SU-DHL-6 (cell line): ENCODE results near the gene STK4.

ENCODE experiments used
- H2AFZ ChIP-seq: fragments of 200-600 bp; sonication (generic); 2 replicates; pipeline ENCODE4 v1.6.1; 2014; ENCODE audit warnings: low read depth, mild to moderate bottlenecking, moderate library complexity, mixed read lengths, antibody characterized with exemption, low read length; ENCODE audit not compliant: severe bottlenecking
- H3F3A ChIP-seq: fragments of 200-600 bp; shearing (Covaris generic); 2 replicates; pipeline ENCODE4 v1.6.0; 2016; ENCODE audit warnings: antibody characterized with exemption, mild to moderate bottlenecking; ENCODE audit not compliant: insufficient read depth
- H3K27ac ChIP-seq: fragments of 200-600 bp; sonication (generic); 2 replicates; pipeline ENCODE4 v1.5.1; 2016; ENCODE audit warnings: low read depth, mild to moderate bottlenecking, low read length, moderate library complexity, mixed read lengths
- H3K27me3 ChIP-seq: fragments of 200-600 bp; sonication (generic), shearing (Covaris generic); 2 replicates; pipeline ENCODE4 v1.6.0; 2014; ENCODE audit warnings: mild to moderate bottlenecking, low read length
- H3K36me3 ChIP-seq: fragments of 200-600 bp; sonication (generic); 2 replicates; pipeline ENCODE4 v1.6.1; 2014; ENCODE audit warnings: mild to moderate bottlenecking, low read length, mixed read lengths
- H3K4me2 ChIP-seq: fragments of 300-600, 200-600 bp; shearing (Covaris generic), sonication (generic); 2 replicates; pipeline ENCODE4 v1.6.0; 2014; ENCODE audit warnings: low read length, low read depth, mild to moderate bottlenecking; ENCODE audit not compliant: poor library complexity, severe bottlenecking
- H3K4me3 ChIP-seq: fragments of 200-600 bp; sonication (generic); 2 replicates; pipeline ENCODE4 v1.5.1; 2014; ENCODE audit warnings: antibody characterized with exemption, low read length, mild to moderate bottlenecking, mixed read lengths; ENCODE audit not compliant: insufficient read depth, poor library complexity, severe bottlenecking
- H3K79me2 ChIP-seq: fragments of 200-600 bp; sonication (generic); 2 replicates; pipeline ENCODE4 v1.6.1; 2014; ENCODE audit warnings: mild to moderate bottlenecking, low read length, moderate library complexity; ENCODE audit not compliant: insufficient read depth
- H3K9ac ChIP-seq: fragments of 200-600 bp; sonication (generic); 2 replicates; pipeline ENCODE4 v1.7.0; 2014; ENCODE audit warnings: mild to moderate bottlenecking, low read length
- H3K9me2 ChIP-seq: fragments of 200-600 bp; sonication (generic); replicated peaks from 2 replicates; pipeline ENCODE4 v1.6.1; 2014; ENCODE audit warnings: low read length; ENCODE audit not compliant: insufficient read depth
- H3K9me3 ChIP-seq: fragments of 200-600 bp; sonication (generic); 2 replicates; pipeline ENCODE4 v1.6.1; 2014; ENCODE audit warnings: low read length, mixed read lengths; ENCODE audit not compliant: insufficient read depth
- H4K20me1 ChIP-seq: fragments of 200-600 bp; sonication (generic); 2 replicates; pipeline ENCODE4 v1.6.1; 2014; ENCODE audit warnings: low read depth, mild to moderate bottlenecking, antibody characterized with exemption, low read length, moderate library complexity, mixed read lengths
- EZH2phosphoT487 ChIP-seq: fragments of 200-600 bp; sonication (generic), shearing (Covaris generic); conservative IDR thresholded peaks from 2 replicates; pipeline ENCODE4 v1.6.1; 2018; ENCODE audit warnings: mild to moderate bottlenecking, antibody characterized with exemption, low read length, moderate library complexity, mixed read lengths
- TF ChIP-seq, protein P1 (sequence below): fragments of 200-600 bp; sonication (generic); IDR thresholded peaks from one replicate; pipeline ENCODE4 v1.5.1; 2017; ENCODE audit warnings: antibody characterized with exemption, mild to moderate bottlenecking, low read length, moderate library complexity; ENCODE audit not compliant: insufficient read depth, poor library complexity, severe bottlenecking

STK4 gene

DNA sequence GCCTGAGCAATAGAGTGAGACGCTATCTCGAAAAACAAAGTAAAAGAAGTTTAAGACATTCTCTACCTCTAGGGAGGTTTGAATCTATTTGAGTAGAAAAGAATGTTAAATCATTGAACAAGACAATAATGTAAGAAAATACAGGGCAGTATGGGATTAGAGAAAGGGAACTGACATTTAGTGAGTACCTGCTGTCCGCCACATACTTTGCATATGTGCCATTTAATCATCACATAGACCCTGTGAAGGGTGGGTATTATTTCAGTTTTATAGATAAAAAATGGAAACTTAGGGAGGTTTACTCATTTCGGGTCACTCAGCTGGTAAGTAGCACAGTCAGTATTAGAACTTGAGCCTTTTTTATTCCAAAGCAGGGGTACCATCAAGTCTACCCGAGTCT is 31.4 kb downstream of the STK4 start:
- Histone ChIP-seq H3K4me2 (no peak overlapping the region), H3K9me2 (no peaks in the 10 kb centered on the region), H3K27me3 (no peaks in the 10 kb centered on the region), H3K4me3 (no peak overlapping the region), H3K79me2 (peaks cover 18% of the 10 kb centered on the region), H3F3A (peaks cover 7% of the 10 kb centered on the region), H3K9ac (no peak overlapping the region), H3K9me3 (no peaks in the 10 kb centered on the region), H3K27ac (no peak overlapping the region), H3K36me3 (peaks cover 74% of the 10 kb centered on the region), H4K20me1 (no peaks in the 10 kb centered on the region), H2AFZ (no peak overlapping the region)
- TF ChIP-seq EZH2phosphoT487 = no peak
- TF ChIP-seq, protein P1, sequence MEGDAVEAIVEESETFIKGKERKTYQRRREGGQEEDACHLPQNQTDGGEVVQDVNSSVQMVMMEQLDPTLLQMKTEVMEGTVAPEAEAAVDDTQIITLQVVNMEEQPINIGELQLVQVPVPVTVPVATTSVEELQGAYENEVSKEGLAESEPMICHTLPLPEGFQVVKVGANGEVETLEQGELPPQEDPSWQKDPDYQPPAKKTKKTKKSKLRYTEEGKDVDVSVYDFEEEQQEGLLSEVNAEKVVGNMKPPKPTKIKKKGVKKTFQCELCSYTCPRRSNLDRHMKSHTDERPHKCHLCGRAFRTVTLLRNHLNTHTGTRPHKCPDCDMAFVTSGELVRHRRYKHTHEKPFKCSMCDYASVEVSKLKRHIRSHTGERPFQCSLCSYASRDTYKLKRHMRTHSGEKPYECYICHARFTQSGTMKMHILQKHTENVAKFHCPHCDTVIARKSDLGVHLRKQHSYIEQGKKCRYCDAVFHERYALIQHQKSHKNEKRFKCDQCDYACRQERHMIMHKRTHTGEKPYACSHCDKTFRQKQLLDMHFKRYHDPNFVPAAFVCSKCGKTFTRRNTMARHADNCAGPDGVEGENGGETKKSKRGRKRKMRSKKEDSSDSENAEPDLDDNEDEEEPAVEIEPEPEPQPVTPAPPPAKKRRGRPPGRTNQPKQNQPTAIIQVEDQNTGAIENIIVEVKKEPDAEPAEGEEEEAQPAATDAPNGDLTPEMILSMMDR = no peak

DNA sequence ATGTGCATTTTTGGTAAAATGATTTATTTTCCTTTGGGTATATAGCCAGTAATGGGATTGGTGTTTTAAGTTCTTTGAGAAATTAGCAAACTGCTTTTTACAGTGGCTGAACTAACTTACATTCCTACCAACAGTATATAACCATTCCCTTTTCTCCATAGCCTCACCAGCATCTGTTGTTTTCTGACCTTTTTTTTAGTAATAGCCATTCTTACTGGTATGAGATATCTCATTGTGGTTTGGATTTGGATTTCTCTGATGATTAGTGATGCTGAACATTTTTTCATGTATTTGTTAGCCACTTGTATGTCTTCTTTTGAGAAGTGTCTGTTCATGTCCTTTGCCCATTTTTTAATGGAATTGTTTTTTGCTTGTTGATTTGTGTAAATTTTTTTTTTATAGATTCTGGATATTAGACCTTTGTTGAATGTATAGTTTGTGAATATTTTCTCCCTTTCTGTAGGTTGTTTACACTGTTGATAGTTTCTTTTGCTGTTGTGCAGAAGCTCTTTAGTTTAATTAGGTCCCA is 42.3 kb downstream of the STK4 start:
- Histone ChIP-seq H4K20me1 (peaks cover 9% of the 10 kb centered on the region; the same call in 1 of the 2 replicates), H3K9me2 (no peaks in the 10 kb centered on the region), H3K27me3 (no peaks in the 10 kb centered on the region), H3K36me3 (peaks cover 38% of the 10 kb centered on the region), H3K4me3 (no peak overlapping the region), H2AFZ (no peak overlapping the region), H3K4me2 (no peak overlapping the region), H3K79me2 (peaks cover 53% of the 10 kb centered on the region), H3K9ac (no peak overlapping the region), H3K27ac (no peak overlapping the region), H3F3A (peaks cover 17% of the 10 kb centered on the region; the same call in 1 of the 2 replicates), H3K9me3 (no peaks in the 10 kb centered on the region)
- no peak for TF ChIP-seq EZH2phosphoT487
- TF ChIP-seq, protein P1 = no peak

DNA sequence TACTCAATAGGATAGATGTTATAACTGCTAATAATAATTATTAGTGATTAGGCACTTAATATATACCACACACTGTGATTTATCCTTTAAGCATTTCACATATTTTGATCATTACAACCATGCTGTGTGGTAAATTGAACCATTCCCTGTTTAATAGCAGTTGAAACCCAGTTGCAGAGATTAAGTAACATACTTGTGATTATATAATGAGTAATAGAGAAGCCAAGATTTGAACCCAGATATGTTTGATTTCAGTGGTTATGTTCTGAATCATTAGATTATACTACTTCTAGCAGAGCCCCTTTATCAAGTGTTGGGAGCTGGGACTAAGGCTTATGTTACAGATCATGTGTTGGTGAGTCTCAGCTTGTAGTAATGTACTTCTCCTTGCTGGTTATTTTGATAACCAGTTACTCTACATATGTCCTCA is 44.1 kb downstream of the STK4 start:
- peaks cover 17% of the 10 kb centered on the region; the same call in 1 of the 2 replicates for H3F3A ChIP-seq
- no peak overlapping the region for H3K4me3 ChIP-seq
- TF ChIP-seq EZH2phosphoT487 = no peak
- TF ChIP-seq, protein P1 = no peak
- H3K36me3 ChIP-seq = peaks cover 45% of the 10 kb centered on the region
- H3K27me3 ChIP-seq = no peaks in the 10 kb centered on the region
- no peak overlapping the region for H3K9ac ChIP-seq
- H3K9me3 ChIP-seq = no peaks in the 10 kb centered on the region
- no peak overlapping the region for H3K27ac ChIP-seq
- peaks cover 9% of the 10 kb centered on the region; the same call in 1 of the 2 replicates for H4K20me1 ChIP-seq
- H3K79me2 ChIP-seq = peaks cover 54% of the 10 kb centered on the region
- no peak overlapping the region for H2AFZ ChIP-seq
- H3K9me2 ChIP-seq = no peaks in the 10 kb centered on the region
- H3K4me2 ChIP-seq = no peak overlapping the region
